Vagina (tissue), 2 donors: Measurements from ENCODE around the gene SNX13.

Experiments
- CTCF ChIP-seq, 3 experiments: fragments of 450-650 bp in 2 of 3; fragments of 200-600 bp in 1 of 3; sonication (generic) in 1 of 3; IDR thresholded peaks; one replicate each; pipeline ENCODE4 v1.5.1; 2017 to 2019; ENCODE audit warnings: antibody characterized with exemption in 3 of 3, mild to moderate bottlenecking in 2 of 3, moderate library complexity in 2 of 3
- POLR2A ChIP-seq, 2 donors: fragments of 450-650 bp; IDR thresholded peaks; one replicate each; pipeline ENCODE4 v1.6.1; 2017; ENCODE audit warnings: antibody characterized with exemption in 2 of 2, mild to moderate bottlenecking in 2 of 2, moderate library complexity in 2 of 2
- POLR2AphosphoS5 ChIP-seq, 2 donors: sonication (generic); formaldehyde crosslinking; IDR thresholded peaks; one replicate each; pipeline ENCODE4 v1.9.0; 2017; ENCODE audit warnings: antibody characterized with exemption in 2 of 2, mild to moderate bottlenecking in 2 of 2, low read depth in 1 of 2; ENCODE audit not compliant: insufficient read depth in 1 of 2

GRCh38 chr7:17934612-17935240, 5.6 kb downstream of the SNX13 start:
- TF ChIP-seq CTCF (IDR thresholded peaks at IDR 0.05) (no peak), POLR2AphosphoS5 (IDR thresholded peaks at IDR 0.05; ENCODE audit: insufficient read depth in 1 of 2, low read depth in 1 of 2) (no peak), POLR2A (IDR thresholded peaks at IDR 0.05) (no peak)
